GM23338 (cell line): ENCODE measurements around the gene RPL37A. TPM values are rescaled to one million over a fixed set of nuclear protein-coding genes. Genes with fewer than 3 reads are reported as not detected.
A peak's percentile ranks its signal among the peaks of the same experiment; 100 is the strongest.

Source experiments
- ATAC-seq: fragments of 200-7000 bp; cut with Tn5 transposase; 3 replicates; pipeline ENCODE4 v1.9.1; 2020
- DNase-seq: peaks from one replicate; pipeline ENCODE4 v3.0.0-alpha.2; 2015; ENCODE audit warnings: low spot score
- H2AFZ ChIP-seq: fragments of 200-600 bp; sonication (generic); 2 replicates; pipeline ENCODE4 v1.8.0; 2016; ENCODE audit warnings: antibody characterized with exemption, mild to moderate bottlenecking, moderate library complexity
- H3F3A ChIP-seq: fragments of 200-600 bp; sonication (generic); replicated peaks from 2 replicates; pipeline ENCODE4 v1.8.0; 2017; ENCODE audit warnings: antibody characterized with exemption, mixed run types, low read depth
- H3K27ac ChIP-seq: fragments of 200-600 bp; sonication (generic); 2 replicates; pipeline ENCODE4 v1.6.1; 2016; ENCODE audit warnings: low read depth
- H3K27me3 ChIP-seq: fragments of 200-600 bp; sonication (generic); 2 replicates; pipeline ENCODE4 v1.8.0; 2016; ENCODE audit warnings: mild to moderate bottlenecking, mixed run types, moderate library complexity; ENCODE audit not compliant: insufficient read depth
- H3K36me3 ChIP-seq: fragments of 200-600 bp; sonication (generic); 2 replicates; pipeline ENCODE4 v1.8.0; 2016; ENCODE audit warnings: mild to moderate bottlenecking; ENCODE audit not compliant: insufficient read depth
- H3K4me1 ChIP-seq: fragments of 200-600 bp; sonication (generic); 2 replicates; pipeline ENCODE4 v1.8.0; 2016; ENCODE audit warnings: mild to moderate bottlenecking, moderate library complexity; ENCODE audit not compliant: insufficient read depth
- H3K4me2 ChIP-seq: fragments of 200-600 bp; sonication (generic); 2 replicates; pipeline ENCODE4 v1.7.1; 2017; ENCODE audit warnings: mixed run types
- H3K4me3 ChIP-seq: fragments of 200-600 bp; sonication (generic); 2 replicates; pipeline ENCODE4 v1.6.1; 2016; ENCODE audit warnings: mixed run types
- H3K79me2 ChIP-seq: fragments of 200-600 bp; sonication (generic); replicated peaks from 2 replicates; pipeline ENCODE4 v1.8.0; 2017; ENCODE audit warnings: mild to moderate bottlenecking; ENCODE audit not compliant: insufficient read depth
- H3K9me2 ChIP-seq: fragments of 200-600 bp; sonication (generic); 2 replicates; pipeline ENCODE4 v1.8.0; 2017; ENCODE audit not compliant: insufficient read depth
- H4K20me1 ChIP-seq: fragments of 200-600 bp; sonication (generic); replicated peaks from 2 replicates; pipeline ENCODE4 v1.8.0; 2017; ENCODE audit warnings: mild to moderate bottlenecking; ENCODE audit not compliant: insufficient read depth
- H3K27ac Mint-ChIP-seq: 2 replicates; pipeline ENCODE4 v1.8.0; 2020; ENCODE audit warnings: inconsistent platforms, mild to moderate bottlenecking, moderate library complexity, mixed read lengths
- H3K27me3 Mint-ChIP-seq: 3 replicates; pipeline ENCODE4 v1.8.0; 2022; ENCODE audit warnings: low read depth, mild to moderate bottlenecking, moderate library complexity, mixed read lengths, inconsistent platforms; ENCODE audit not compliant: insufficient read depth, poor library complexity
- H3K36me3 Mint-ChIP-seq: 3 replicates; pipeline ENCODE4 v1.8.0; 2021; ENCODE audit warnings: low read depth, mild to moderate bottlenecking, inconsistent platforms, moderate library complexity, mixed read lengths
- H3K4me1 Mint-ChIP-seq: 3 replicates; pipeline ENCODE4 v1.8.0; 2020; ENCODE audit warnings: mild to moderate bottlenecking, inconsistent platforms, mixed read lengths
- H3K4me3 Mint-ChIP-seq: 3 replicates; pipeline ENCODE4 v1.8.0; 2021; ENCODE audit warnings: moderate library complexity, mild to moderate bottlenecking, inconsistent platforms, mixed read lengths
- H3K9me3 Mint-ChIP-seq: 3 replicates; pipeline ENCODE4 v1.8.0; 2020; ENCODE audit warnings: moderate library complexity, mild to moderate bottlenecking, inconsistent platforms, mixed read lengths
- CTCF ChIP-seq, 2 experiments: fragments of 200-600 bp in 1 of 2; sonication (generic) in 1 of 2; conservative IDR thresholded peaks; 2 replicates each; pipeline versions ENCODE4 v1.5.1 to v1.6.1; 2016 to 2017; ENCODE audit warnings: antibody characterized with exemption in 2 of 2, low read depth in 2 of 2, mild to moderate bottlenecking in 2 of 2, moderate library complexity in 1 of 2
- EZH2phosphoT487 ChIP-seq: fragments of 200-600 bp; sonication (generic); IDR thresholded peaks from one replicate; pipeline ENCODE4 v1.8.1; 2018; ENCODE audit warnings: antibody characterized with exemption; ENCODE audit not compliant: unreplicated experiment
- JUNB ChIP-seq: IDR thresholded peaks from one replicate; pipeline ENCODE4 v1.6.1; 2016; ENCODE audit warnings: antibody characterized with exemption; ENCODE audit not compliant: unreplicated experiment
- NANOG ChIP-seq: IDR thresholded peaks from 2 replicates; pipeline ENCODE4 v1.6.1; 2016; ENCODE audit warnings: antibody characterized with exemption, borderline replicate concordance
- REST ChIP-seq: IDR thresholded peaks from one replicate; pipeline ENCODE4 v1.6.1; 2018; ENCODE audit warnings: antibody characterized with exemption; ENCODE audit not compliant: unreplicated experiment
- STAT1 ChIP-seq: IDR thresholded peaks from one replicate; pipeline ENCODE4 v1.6.1; 2016; ENCODE audit warnings: antibody characterized with exemption; ENCODE audit not compliant: unreplicated experiment
- ZNF331 ChIP-seq: fragments of 250-450 bp; sonication (Bioruptor Pico); IDR thresholded peaks from 2 replicates; pipeline ENCODE4 v1.5.0; 2020; ENCODE audit warnings: low read depth, mild to moderate bottlenecking, moderate library complexity
- polyA plus RNA-seq: library from polyadenylated mRNA; unstranded; fragments of >200 nt; fragmentation: Nextera tagmentation; extraction: Ambion mirVana; gene quantifications from 2 replicates; pipeline ENCODE4 v1.2.1, GENCODE V29; 2016
- total RNA-seq: library from RNA; depleted of rRNA; stranded (reverse); fragments of >200 nt; shearing (Covaris generic); gene quantifications from 2 replicates; pipeline ENCODE4 v1.2.3, GENCODE V29; 2014

The RPL37A gene
- total and polyA plus RNA-seq, 2 experiments from 2014 or later: 1,118 to 5,036 TPM

GRCh38 chr2:216478151-216478550 lies 20.5 kb upstream of the RPL37A start:
- no peak overlapping the region for H3K4me2 ChIP-seq
- Mint-ChIP-seq H3K36me3 (peaks cover 4% of the 10 kb centered on the region; the same call in 1 of the 3 replicates), H3K27me3 (no peaks in the 10 kb centered on the region)

More at GRCh38 chr2:216478151-216478550, 20.5 kb upstream of the RPL37A start:
- no peak overlapping the region for H3K27ac Mint-ChIP-seq
- H2AFZ ChIP-seq: no peak overlapping the region
- no peaks in the 10 kb centered on the region for H3K79me2 ChIP-seq
- peaks cover 9% of the 10 kb centered on the region for H3K4me1 Mint-ChIP-seq
- no peak overlapping the region for H3K27ac ChIP-seq
- H3K4me3 ChIP-seq: no peak overlapping the region
- no peak for TF ChIP-seq JUNB
- no peak for TF ChIP-seq REST
- no peak for TF ChIP-seq STAT1
- no peak for TF ChIP-seq NANOG
- no peak for TF ChIP-seq CTCF (conservative IDR thresholded peaks at IDR 0.05; ENCODE audit: low read depth in 2 of 2)
- no peak for TF ChIP-seq ZNF331 (CRISPR knock-in tag)
- TF ChIP-seq EZH2phosphoT487: no peak
- no peaks in the 10 kb centered on the region for H3K9me2 ChIP-seq
- H3K4me3 Mint-ChIP-seq: no peak overlapping the region
- H3F3A ChIP-seq: no peaks in the 10 kb centered on the region
- no peaks in the 10 kb centered on the region for H3K9me3 Mint-ChIP-seq
- peak; percentile 52; the same call in 2 of the 3 replicates for ATAC-seq
- DNase-seq: no peak
- peaks cover 6% of the 10 kb centered on the region; the same call in 1 of the 2 replicates for H3K4me1 ChIP-seq
- 0 out of 2 replicates have a peak, but pooled peaks cover 1% of the 10 kb centered on the region for H3K36me3 ChIP-seq
- no peaks in the 10 kb centered on the region for H3K27me3 ChIP-seq
- 0 out of 2 replicates have a peak, but pooled peaks cover 4% of the 10 kb centered on the region for H4K20me1 ChIP-seq
